Measurements from ENCODE around the gene VSX1. TPM values are rescaled to one million over a fixed set of nuclear protein-coding genes. Genes with fewer than 3 reads are reported as not detected.
A peak's percentile ranks its signal among the peaks of the same experiment; 100 is the strongest.

The VSX1 gene
- total RNA-seq, 1 donor from 2014 or later: not detected

- Histone ChIP-seq H3K27ac (ENCODE audit: low read depth, low read length) (peak overlapping the region; percentile 92), H3K36me3 (ENCODE audit: control insufficient read depth in 3 of 3, insufficient read depth in 3 of 3, low read length in 3 of 3) (peaks cover 9 to 18% (median 15%) of the 10 kb centered on the region in 3 donors), H3K4me1 (ENCODE audit: control insufficient read depth in 3 of 3, insufficient read depth in 3 of 3, low read length in 3 of 3) (peaks cover 95 to 97% (median 97%) of the 10 kb centered on the region in 3 donors), H3K27me3 (ENCODE audit: control insufficient read depth in 3 of 3, insufficient read depth in 3 of 3, low read length in 3 of 3) (no peaks in the 10 kb centered on the region), H3K9me3 (ENCODE audit: control insufficient read depth in 3 of 3, low read length in 3 of 3) (no peaks in the 10 kb centered on the region), H3K9ac (ENCODE audit: low read depth in 1 of 3, low read length in 3 of 3) (peak overlapping the region; percentile 42 to 83 (median 63)), H3K4me3 (ENCODE audit: low read length in 3 of 3) (peak overlapping the region in 1 of 3 donors; percentile 13)
These were observed 38.3 kb downstream of the VSX1 start for GRCh38 chr20:25043499-25044260.

- Histone ChIP-seq H3K27me3 (ENCODE audit: control insufficient read depth in 3 of 3, insufficient read depth in 3 of 3, low read length in 3 of 3) (no peaks in the 10 kb centered on the region), H3K36me3 (ENCODE audit: control insufficient read depth in 3 of 3, insufficient read depth in 3 of 3, low read length in 3 of 3) (peaks cover 9 to 17% (median 12%) of the 10 kb centered on the region in 3 donors), H3K4me1 (ENCODE audit: control insufficient read depth in 3 of 3, insufficient read depth in 3 of 3, low read length in 3 of 3) (peaks cover 95 to 97% (median 97%) of the 10 kb centered on the region in 3 donors), H3K9me3 (ENCODE audit: control insufficient read depth in 3 of 3, low read length in 3 of 3) (no peaks in the 10 kb centered on the region), H3K4me3 (ENCODE audit: low read length in 3 of 3) (peak overlapping the region in 1 of 3 donors; percentile 13), H3K27ac (ENCODE audit: low read depth, low read length) (peak overlapping the region; percentile 92), H3K9ac (ENCODE audit: low read depth in 1 of 3, low read length in 3 of 3) (peak overlapping the region; percentile 20 to 83 (median 47))
These were observed 39.1 kb downstream of the VSX1 start for GRCh38 chr20:25042531-25043498.

GRCh38 chr20:25041813-25042530 is 40.0 kb downstream of the VSX1 start:
- H3K4me3 ChIP-seq (ENCODE audit: low read length in 3 of 3): no peak overlapping the region
- no peaks in the 10 kb centered on the region for H3K9me3 ChIP-seq (ENCODE audit: control insufficient read depth in 3 of 3, low read length in 3 of 3)
- H3K27me3 ChIP-seq (ENCODE audit: control insufficient read depth in 3 of 3, insufficient read depth in 3 of 3, low read length in 3 of 3): no peaks in the 10 kb centered on the region
- H3K9ac ChIP-seq (ENCODE audit: low read depth in 1 of 3, low read length in 3 of 3): peak overlapping the region in 1 of 3 donors; percentile 83
- H3K27ac ChIP-seq (ENCODE audit: low read depth, low read length): peak overlapping the region; percentile 48
- peaks cover 95 to 97% (median 97%) of the 10 kb centered on the region in 3 donors for H3K4me1 ChIP-seq (ENCODE audit: control insufficient read depth in 3 of 3, insufficient read depth in 3 of 3, low read length in 3 of 3)
- H3K36me3 ChIP-seq (ENCODE audit: control insufficient read depth in 3 of 3, insufficient read depth in 3 of 3, low read length in 3 of 3): peaks cover 2 to 8% (median 3%) of the 10 kb centered on the region in 3 donors

GRCh38 chr20:25040438-25040831 is 41.5 kb downstream of the VSX1 start:
- no peaks in the 10 kb centered on the region for H3K9me3 ChIP-seq (ENCODE audit: control insufficient read depth in 3 of 3, low read length in 3 of 3)
- H3K36me3 ChIP-seq (ENCODE audit: control insufficient read depth in 3 of 3, insufficient read depth in 3 of 3, low read length in 3 of 3): no peaks in the 10 kb centered on the region
- H3K4me3 ChIP-seq (ENCODE audit: low read length in 3 of 3): peak overlapping the region; percentile 4 to 51 (median 35)
- H3K27me3 ChIP-seq (ENCODE audit: control insufficient read depth in 3 of 3, insufficient read depth in 3 of 3, low read length in 3 of 3): no peaks in the 10 kb centered on the region
- peak overlapping the region; percentile 89 for H3K27ac ChIP-seq (ENCODE audit: low read depth, low read length)
- peaks cover 87 to 96% (median 95%) of the 10 kb centered on the region in 3 donors for H3K4me1 ChIP-seq (ENCODE audit: control insufficient read depth in 3 of 3, insufficient read depth in 3 of 3, low read length in 3 of 3)
- peak overlapping the region; percentile 52 to 84 (median 57) for H3K9ac ChIP-seq (ENCODE audit: low read depth in 1 of 3, low read length in 3 of 3)

GRCh38 chr20:25039697-25040437 is 42.1 kb downstream of the VSX1 start:
- Histone ChIP-seq H3K4me3 (ENCODE audit: low read length in 3 of 3) (peak overlapping the region; percentile 4 to 51 (median 35)), H3K9ac (ENCODE audit: low read depth in 1 of 3, low read length in 3 of 3) (peak overlapping the region; percentile 52 to 84 (median 57)), H3K36me3 (ENCODE audit: control insufficient read depth in 3 of 3, insufficient read depth in 3 of 3, low read length in 3 of 3) (no peaks in the 10 kb centered on the region), H3K4me1 (ENCODE audit: control insufficient read depth in 3 of 3, insufficient read depth in 3 of 3, low read length in 3 of 3) (peaks cover 82 to 93% (median 90%) of the 10 kb centered on the region in 3 donors), H3K27ac (ENCODE audit: low read depth, low read length) (peak overlapping the region; percentile 89), H3K9me3 (ENCODE audit: control insufficient read depth in 3 of 3, low read length in 3 of 3) (no peaks in the 10 kb centered on the region), H3K27me3 (ENCODE audit: control insufficient read depth in 3 of 3, insufficient read depth in 3 of 3, low read length in 3 of 3) (no peaks in the 10 kb centered on the region)

GRCh38 chr20:25038591-25039015 is 43.3 kb downstream of the VSX1 start:
- H3K27me3 ChIP-seq (ENCODE audit: control insufficient read depth in 3 of 3, insufficient read depth in 3 of 3, low read length in 3 of 3): no peaks in the 10 kb centered on the region
- H3K27ac ChIP-seq (ENCODE audit: low read depth, low read length): peak overlapping the region; percentile 89
- peaks cover 73 to 85% (median 81%) of the 10 kb centered on the region in 3 donors for H3K4me1 ChIP-seq (ENCODE audit: control insufficient read depth in 3 of 3, insufficient read depth in 3 of 3, low read length in 3 of 3)

GRCh38 chr20:25038103-25038410 is 43.9 kb downstream of the VSX1 start:
- peaks cover 73 to 85% (median 81%) of the 10 kb centered on the region in 3 donors for H3K4me1 ChIP-seq (ENCODE audit: control insufficient read depth in 3 of 3, insufficient read depth in 3 of 3, low read length in 3 of 3)
- H3K9ac ChIP-seq (ENCODE audit: low read depth in 1 of 3, low read length in 3 of 3): peak overlapping the region; percentile 12 to 84 (median 34)
- no peaks in the 10 kb centered on the region for H3K36me3 ChIP-seq (ENCODE audit: control insufficient read depth in 3 of 3, insufficient read depth in 3 of 3, low read length in 3 of 3)
- H3K9me3 ChIP-seq (ENCODE audit: control insufficient read depth in 3 of 3, low read length in 3 of 3): no peaks in the 10 kb centered on the region
- H3K4me3 ChIP-seq (ENCODE audit: low read length in 3 of 3): peak overlapping the region in 1 of 3 donors; percentile 22
- H3K27me3 ChIP-seq (ENCODE audit: control insufficient read depth in 3 of 3, insufficient read depth in 3 of 3, low read length in 3 of 3): no peaks in the 10 kb centered on the region
- peak overlapping the region; percentile 89 for H3K27ac ChIP-seq (ENCODE audit: low read depth, low read length)

More at GRCh38 chr20:25038591-25039015, 43.3 kb downstream of the VSX1 start:
- peak overlapping the region; percentile 19 to 84 (median 34) for H3K9ac ChIP-seq (ENCODE audit: low read depth in 1 of 3, low read length in 3 of 3)
- H3K9me3 ChIP-seq (ENCODE audit: control insufficient read depth in 3 of 3, low read length in 3 of 3): no peaks in the 10 kb centered on the region
- no peaks in the 10 kb centered on the region for H3K36me3 ChIP-seq (ENCODE audit: control insufficient read depth in 3 of 3, insufficient read depth in 3 of 3, low read length in 3 of 3)
- peak overlapping the region in 1 of 3 donors; percentile 14 for H3K4me3 ChIP-seq (ENCODE audit: low read length in 3 of 3)

- peak overlapping the region; percentile 89 for H3K27ac ChIP-seq (ENCODE audit: low read depth, low read length)
- H3K9ac ChIP-seq (ENCODE audit: low read depth in 1 of 3, low read length in 3 of 3): peak overlapping the region in 2 of 3 donors; percentile 12 to 84
- peaks cover 72 to 85% (median 81%) of the 10 kb centered on the region in 3 donors for H3K4me1 ChIP-seq (ENCODE audit: control insufficient read depth in 3 of 3, insufficient read depth in 3 of 3, low read length in 3 of 3)
- H3K27me3 ChIP-seq (ENCODE audit: control insufficient read depth in 3 of 3, insufficient read depth in 3 of 3, low read length in 3 of 3): no peaks in the 10 kb centered on the region
- H3K4me3 ChIP-seq (ENCODE audit: low read length in 3 of 3): peak overlapping the region in 1 of 3 donors; percentile 29
- H3K36me3 ChIP-seq (ENCODE audit: control insufficient read depth in 3 of 3, insufficient read depth in 3 of 3, low read length in 3 of 3): no peaks in the 10 kb centered on the region
- no peaks in the 10 kb centered on the region for H3K9me3 ChIP-seq (ENCODE audit: control insufficient read depth in 3 of 3, low read length in 3 of 3)
These were observed 44.4 kb downstream of the VSX1 start for GRCh38 chr20:25037288-25038102.

All from skeletal muscle tissue (tissue), 4 donors.